Right lobe of liver (tissue), 4 donors: ENCODE results near the gene KCND1.

Source experiments
- CTCF ChIP-seq, 4 donors: fragments of 200-600 bp in 3 of 4; fragments of 450-650 bp in 1 of 4; IDR thresholded peaks; one replicate each; pipeline versions ENCODE4 v1.5.1 to v1.8.0; 2016 to 2022; ENCODE audit warnings: antibody characterized with exemption in 4 of 4, mild to moderate bottlenecking in 2 of 4
- POLR2A ChIP-seq: fragments of 450-650 bp; IDR thresholded peaks from one replicate; pipeline ENCODE4 v1.6.1; 2017; ENCODE audit warnings: antibody characterized with exemption, mild to moderate bottlenecking
- donor health status: DM: no; HTN: no; CAD: no.
- donor health status: DM: no; HTN: no; CAD: no.
- donor health status: DM: no; HTN: yes; CAD: no.

GRCh38 chrX:48978226-48978625 is 6.6 kb upstream of the KCND1 start:
- TF ChIP-seq CTCF (IDR thresholded peaks at IDR 0.05): no peak
- TF ChIP-seq POLR2A: no peak
